ENCODE results near the gene SARDH. TPM values are rescaled to one million over a fixed set of nuclear protein-coding genes. Genes with fewer than 3 reads are reported as not detected.

SARDH gene
- total RNA-seq, 2 experiments from 2014 or later: 5.5 to 5.6 TPM

- ChIA-PET CTCF (interaction anchor here (0.6 to 1.6 kb wide), 3 partner anchors 44 to 76 kb away, joined by 3 to 5 read pairs (median 3); no protein-coding TSS in a partner anchor), POLR2A (no interaction called here)
- H3K4me3 Mint-ChIP-seq: no peak overlapping the region
- no peak for TF ChIP-seq CTCF (IDR thresholded peaks at IDR 0.05)
- no peaks in the 10 kb centered on the region for H3K27me3 Mint-ChIP-seq
- peaks cover under 1% of the 10 kb centered on the region for H3K4me1 Mint-ChIP-seq (ENCODE audit: low read depth)
- no peak for ATAC-seq
- no peaks in the 10 kb centered on the region for H3K36me3 Mint-ChIP-seq (ENCODE audit: low read depth)
- DNase-seq: no peak
- H3K9me3 Mint-ChIP-seq: no peaks in the 10 kb centered on the region
- H3K27ac Mint-ChIP-seq: no peak overlapping the region
- intact Hi-C loops (cut with micrococcal nuclease): no loop called here
These were observed 73.1 kb downstream of the SARDH start for GRCh38 chr9:133665096-133665495.

- Mint-ChIP-seq H3K4me1 (ENCODE audit: low read depth) (peaks cover 6% of the 10 kb centered on the region), H3K4me3 (no peak overlapping the region), H3K9me3 (no peaks in the 10 kb centered on the region), H3K27ac (no peak overlapping the region), H3K27me3 (peaks cover 5% of the 10 kb centered on the region), H3K36me3 (ENCODE audit: low read depth) (no peaks in the 10 kb centered on the region)
- ChIA-PET POLR2A (no interaction called here), CTCF (interaction anchor here (0.6 to 1.6 kb wide), 3 partner anchors 45 to 75 kb away, joined by 3 to 5 read pairs (median 3); no protein-coding TSS in a partner anchor)
- no peak for TF ChIP-seq CTCF (IDR thresholded peaks at IDR 0.05)
- DNase-seq (no peak), ATAC-seq (no peak)
- intact Hi-C loops (cut with micrococcal nuclease): no loop called here
These were observed 73.7 kb downstream of the SARDH start for GRCh38 chr9:133664173-133665050.

GRCh38 chr9:133661846-133662540 lies 76.2 kb downstream of the SARDH start:
- POLR2A ChIA-PET: interaction anchor here (1.1 to 1.2 kb wide), 2 partner anchors 14 to 15 kb away, joined by 3 read pairs; no protein-coding TSS in a partner anchor
- peaks cover 19% of the 10 kb centered on the region for H3K27me3 Mint-ChIP-seq
- peaks cover 19% of the 10 kb centered on the region for H3K4me1 Mint-ChIP-seq (ENCODE audit: low read depth)
- no peak overlapping the region for H3K4me3 Mint-ChIP-seq
- no peak for ATAC-seq
- H3K27ac Mint-ChIP-seq: no peak overlapping the region
- TF ChIP-seq CTCF (IDR thresholded peaks at IDR 0.05): no peak
- intact Hi-C loops (cut with micrococcal nuclease): no loop called here
- H3K36me3 Mint-ChIP-seq (ENCODE audit: low read depth): no peaks in the 10 kb centered on the region
- CTCF ChIA-PET: no interaction called here
- H3K9me3 Mint-ChIP-seq: no peaks in the 10 kb centered on the region
- no peak for DNase-seq

DNA sequence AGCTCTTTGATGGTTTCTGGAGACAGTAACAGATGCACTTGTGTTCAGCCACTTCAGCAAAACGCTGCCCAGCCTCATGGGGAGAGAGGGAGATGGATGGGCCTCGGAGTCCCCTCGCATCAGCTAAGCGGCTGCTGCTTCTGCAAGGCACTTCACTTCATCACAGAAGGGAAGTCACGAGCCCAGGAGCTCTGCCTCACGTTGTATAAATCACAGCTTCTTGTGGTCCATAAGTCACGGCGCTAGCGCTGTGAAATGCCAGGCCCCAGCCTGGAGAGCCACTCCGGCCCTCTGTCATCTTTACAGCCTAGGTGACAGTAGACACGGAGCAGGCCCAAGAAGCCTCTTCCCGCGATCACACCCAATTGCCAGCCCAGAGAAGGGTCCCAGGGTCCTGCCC lies 78.6 kb downstream of the SARDH start:
- intact Hi-C loops (cut with micrococcal nuclease): loop anchor here (10.0 kb wide), 1 partner anchor 65 kb away; no protein-coding TSS in a partner anchor
- H3K36me3 Mint-ChIP-seq (ENCODE audit: low read depth): no peaks in the 10 kb centered on the region
- ChIA-PET CTCF (interaction anchor here (0.9 to 2.8 kb wide), 5 partner anchors 24 to 83 kb away, joined by 3 to 8 read pairs (median 8); no protein-coding TSS in a partner anchor), POLR2A (interaction anchor here (0.6 to 1.1 kb wide), 2 partner anchors 24 to 79 kb away, joined by 3 read pairs; no protein-coding TSS in a partner anchor)
- no peaks in the 10 kb centered on the region for H3K9me3 Mint-ChIP-seq
- no peak overlapping the region for H3K27ac Mint-ChIP-seq
- ATAC-seq (no peak), DNase-seq (no peak)
- H3K4me3 Mint-ChIP-seq: no peak overlapping the region
- H3K4me1 Mint-ChIP-seq (ENCODE audit: low read depth): peaks cover 25% of the 10 kb centered on the region
- no peak for TF ChIP-seq CTCF (IDR thresholded peaks at IDR 0.05)
- H3K27me3 Mint-ChIP-seq: peaks cover 39% of the 10 kb centered on the region

All from activated CD8-positive, alpha-beta T cell treated with anti-CD3 and anti-CD28 coated beads for 36 hours (primary cell).